T-helper 1 cell treated with Interleukin-12 subunit alpha and Interleukin-12 subunit beta and Interleukin-4 antibody, amounts not matched to agents 30 ng/mL and 1 ng/mL, for 36 hours (primary cell): Measurements from ENCODE around the gene PPM1J. TPM values are rescaled to one million over a fixed set of nuclear protein-coding genes. Genes with fewer than 3 reads are reported as not detected.

Experiments
- intact Hi-C: fragments of 100-400 bp; cut with micrococcal nuclease; formaldehyde crosslinking; loops from one replicate; pipeline ENCODE4 v1.15.1; 2024
- total RNA-seq: library from RNA; stranded (reverse); gene quantifications from 2 replicates; pipeline ENCODE4 v1.2.3, GENCODE V29; 2022

Gene PPM1J
- total RNA-seq, 1 donor from 2014 or later, result 0.10 TPM

DNA sequence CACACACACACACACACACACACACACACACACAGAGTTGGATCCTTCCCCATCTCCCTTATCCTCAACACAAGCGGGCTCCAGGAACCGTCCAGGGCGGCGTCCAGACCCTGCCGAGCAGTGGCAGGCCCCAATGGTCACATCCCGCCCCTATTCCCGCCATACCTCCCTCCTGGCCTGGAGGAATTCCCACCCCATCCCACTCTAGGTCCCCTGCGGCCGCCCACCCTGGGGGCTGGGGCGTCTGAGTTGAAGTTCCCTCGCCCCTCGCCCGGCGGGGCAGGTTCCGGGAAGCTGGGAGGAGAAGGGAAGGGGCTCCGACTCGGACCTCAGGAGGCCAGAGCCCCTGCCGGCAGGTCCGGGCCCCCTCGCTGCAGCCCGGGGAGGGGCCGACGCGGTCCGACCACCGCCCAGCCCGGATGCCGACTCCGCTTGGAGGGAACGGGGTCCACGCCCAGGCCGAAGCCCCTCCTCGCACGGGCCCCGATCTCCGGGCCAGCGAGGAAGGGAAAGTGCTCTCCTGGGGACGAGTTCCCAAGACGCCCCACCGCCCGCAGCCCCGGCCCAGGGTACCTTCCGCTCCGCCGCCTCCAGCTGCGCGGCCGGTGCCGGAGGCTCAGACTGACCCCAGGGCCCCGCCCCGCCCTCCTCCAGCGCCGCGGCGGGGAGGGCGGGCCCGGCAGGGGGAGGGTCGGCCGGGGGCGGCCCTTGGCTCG lies 8.5 kb downstream of the PPM1J start, which contains the start of gene RHOC:
TSS of gene RHOC (minus strand) at position 623 of the 716 bp plus-strand sequence. CDS start 3,328 bp downstream, outside the sequence.
- intact Hi-C loops, result loop anchor here (1.0 kb wide), 3 partner anchors 9 to 316 kb away; partner anchors contain the start of gene PPM1J

DNA sequence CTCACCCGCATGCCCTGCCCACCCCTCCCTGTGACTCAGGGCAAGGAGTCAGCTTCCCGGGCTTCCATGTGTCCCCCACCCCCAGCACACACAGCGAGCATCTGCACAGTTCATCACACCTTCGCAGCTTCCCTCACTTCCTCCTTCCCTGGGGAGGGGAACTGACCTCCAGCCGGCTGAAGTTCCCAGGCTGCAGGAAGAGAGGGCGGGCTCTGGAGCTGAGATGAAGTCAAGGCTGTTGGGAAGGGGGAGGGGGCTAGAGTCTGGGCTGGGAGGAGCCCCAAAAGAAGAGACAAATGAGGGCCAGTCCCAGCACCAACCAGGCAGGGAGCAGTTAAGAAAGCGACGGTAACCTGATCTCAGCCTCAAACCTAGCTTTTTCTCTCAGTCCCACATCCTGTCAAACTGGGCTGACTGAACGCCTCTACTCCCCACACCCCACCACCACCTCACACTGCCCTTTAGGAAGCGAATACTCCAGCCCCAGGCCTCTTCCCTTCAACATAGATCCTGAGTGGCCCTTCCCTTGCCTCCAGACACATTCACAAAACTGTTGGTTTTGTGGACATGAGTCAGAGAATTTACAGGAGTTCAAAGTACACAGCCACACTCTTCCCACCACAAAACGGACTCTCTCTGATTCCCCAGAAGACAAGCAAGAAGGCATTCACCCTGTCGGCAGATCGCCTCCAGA lies 10.1 kb downstream of the PPM1J start:
- intact Hi-C loops, result loop anchor here (1.0 kb wide), 3 partner anchors 31 to 198 kb away; partner anchors contain the start of genes CAPZA1, MOV10 and ST7L

DNA sequence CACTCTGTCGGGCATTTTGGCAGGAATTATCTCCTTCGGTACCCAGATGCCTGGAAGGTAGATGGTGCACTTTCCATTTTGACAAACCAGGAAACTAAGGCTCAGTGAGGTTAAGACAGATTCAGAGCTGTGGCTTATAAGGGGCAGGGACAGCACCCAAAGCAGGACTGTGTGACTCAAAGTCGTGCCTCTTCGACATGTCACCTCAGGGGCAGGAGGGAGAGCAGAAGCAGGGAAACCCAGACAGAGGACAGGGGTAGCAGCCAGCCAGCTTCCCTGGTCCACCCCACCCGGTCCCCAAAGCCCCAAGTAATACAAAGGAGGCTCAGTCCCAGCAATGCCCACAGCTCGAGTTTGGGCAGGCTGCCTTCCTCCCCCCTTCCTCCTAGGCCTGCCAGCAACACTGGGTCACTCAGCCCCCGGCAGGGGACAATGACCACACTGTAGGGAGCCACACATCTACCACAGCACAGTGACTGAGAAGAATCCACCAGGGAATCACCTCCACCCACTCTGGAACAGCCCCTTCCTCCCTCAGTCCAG lies 10.7 kb downstream of the PPM1J start:
- intact Hi-C loops, result loop anchor here (1.0 kb wide), 1 partner anchor 197 kb away; no protein-coding TSS in a partner anchor

DNA sequence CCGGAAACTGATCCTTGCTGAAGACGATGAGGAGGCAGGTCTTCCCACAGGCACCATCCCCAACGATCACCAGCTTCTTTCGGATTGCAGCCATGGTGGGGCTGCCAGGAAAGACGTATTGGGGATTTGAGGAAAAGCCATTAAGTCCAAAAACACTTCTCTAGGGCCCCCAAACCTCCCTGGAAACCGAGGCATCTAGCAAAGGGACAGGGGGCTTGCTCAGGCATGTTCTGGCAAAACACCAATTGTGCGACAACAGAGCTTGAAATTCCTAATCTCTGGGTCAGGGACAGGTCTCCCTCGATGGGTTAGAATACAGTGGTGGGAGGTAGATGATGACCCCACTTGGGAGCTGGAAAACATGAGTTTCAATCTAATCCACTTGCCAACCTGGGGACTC lies 11.4 kb downstream of the PPM1J start:
- intact Hi-C loops, result loop anchor here (1.0 kb wide), 1 partner anchor 196 kb away; no protein-coding TSS in a partner anchor

DNA sequence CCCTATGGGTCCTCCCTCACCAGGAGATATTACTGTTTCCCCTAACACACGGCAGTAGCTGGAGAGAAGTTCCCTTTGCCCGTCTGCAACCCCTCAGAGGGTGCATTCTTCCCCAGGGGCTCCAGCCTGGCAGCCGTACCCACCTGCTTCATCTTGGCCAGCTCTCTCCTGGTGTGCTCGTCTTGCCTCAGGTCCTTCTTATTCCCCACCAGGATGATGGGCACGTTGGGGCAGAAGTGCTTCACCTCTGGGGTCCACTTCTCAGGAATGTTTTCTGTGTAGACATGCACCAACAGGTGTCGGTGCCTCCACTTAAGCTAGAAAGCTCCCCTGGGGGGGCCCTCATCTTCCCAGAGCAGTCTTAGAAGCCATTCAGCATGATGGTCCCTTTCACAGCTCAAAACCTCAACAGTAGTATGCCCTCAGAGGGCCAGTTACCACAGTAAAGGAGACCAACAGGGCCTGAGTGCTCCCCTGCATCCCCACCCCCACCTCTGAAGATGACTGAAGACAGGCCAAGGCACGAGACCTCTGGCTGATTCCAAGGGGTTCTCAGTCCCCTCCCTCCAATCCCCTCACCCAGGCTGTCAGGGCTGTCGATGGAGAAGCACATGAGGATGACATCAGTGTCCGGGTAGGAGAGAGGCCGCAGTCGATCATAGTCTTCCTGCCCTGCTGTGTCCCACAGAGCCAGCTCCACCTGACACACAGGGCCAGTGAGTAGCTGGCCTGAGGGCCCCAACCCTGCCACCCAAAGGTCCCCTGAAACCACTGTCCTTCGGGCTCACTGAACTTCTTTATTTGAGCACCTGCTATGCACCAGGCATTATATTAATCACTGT lies 12.5 kb downstream of the PPM1J start:
- intact Hi-C loops, result no loop called here

DNA sequence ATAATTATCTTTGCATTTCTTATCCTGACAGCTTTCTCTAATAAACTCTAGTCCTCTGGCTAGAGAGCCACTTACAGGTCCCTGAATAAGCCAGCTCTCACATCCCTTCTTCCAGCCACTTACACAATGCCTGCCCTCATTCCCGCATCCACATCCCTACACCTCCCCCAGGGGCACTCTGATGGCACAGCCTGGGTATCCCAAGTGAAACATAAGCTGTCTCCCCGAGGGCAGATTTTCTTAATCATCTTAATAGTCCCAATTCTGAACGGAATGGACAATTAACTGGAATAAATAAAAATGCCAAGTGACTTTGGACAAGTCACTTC lies 13.1 kb downstream of the PPM1J start:
- intact Hi-C loops, result no loop called here

DNA sequence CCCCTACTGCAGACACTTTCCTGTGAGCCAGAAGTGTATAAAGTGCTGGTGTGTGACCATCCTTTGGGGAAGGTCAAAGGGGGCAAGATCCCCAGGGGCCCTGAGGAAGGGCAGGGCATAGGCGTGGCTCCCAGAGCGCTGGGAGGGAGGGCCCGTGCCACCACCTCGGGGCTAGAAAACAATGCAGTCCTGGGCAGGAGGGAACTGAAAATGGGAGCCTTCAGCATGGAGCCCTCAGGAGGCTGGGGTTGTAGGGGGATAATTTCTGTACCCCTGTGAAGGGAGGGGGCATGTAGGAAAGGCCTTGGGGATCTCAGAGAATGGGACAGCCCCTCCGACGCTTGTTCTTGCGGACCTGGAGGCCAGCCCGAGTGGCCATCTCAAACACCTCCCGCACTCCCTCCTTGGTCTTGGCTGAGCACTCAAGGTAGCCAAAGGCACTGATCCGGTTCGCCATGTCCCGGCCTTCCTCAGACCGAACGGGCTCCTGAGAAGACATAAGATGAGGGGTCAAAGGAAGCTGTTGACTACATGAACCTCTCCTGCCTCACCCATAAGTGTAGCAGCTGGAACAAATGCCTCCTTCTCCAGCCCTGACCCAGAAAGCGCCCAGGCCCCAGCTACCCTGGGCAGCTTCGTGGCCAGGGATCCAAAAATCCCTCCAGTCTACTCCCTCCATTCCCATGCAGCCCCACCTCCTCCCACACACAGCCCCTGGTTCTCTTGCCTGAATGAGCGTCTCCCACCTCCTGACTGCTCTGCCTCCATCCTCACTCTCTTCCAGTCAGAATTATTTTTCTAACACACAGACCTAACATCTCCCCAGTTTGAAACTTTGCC lies 13.7 kb downstream of the PPM1J start:
- intact Hi-C loops, result loop anchor here (2.0 kb wide), 1 partner anchor 13 kb away; the partner anchor contains the start of gene PPM1J

DNA sequence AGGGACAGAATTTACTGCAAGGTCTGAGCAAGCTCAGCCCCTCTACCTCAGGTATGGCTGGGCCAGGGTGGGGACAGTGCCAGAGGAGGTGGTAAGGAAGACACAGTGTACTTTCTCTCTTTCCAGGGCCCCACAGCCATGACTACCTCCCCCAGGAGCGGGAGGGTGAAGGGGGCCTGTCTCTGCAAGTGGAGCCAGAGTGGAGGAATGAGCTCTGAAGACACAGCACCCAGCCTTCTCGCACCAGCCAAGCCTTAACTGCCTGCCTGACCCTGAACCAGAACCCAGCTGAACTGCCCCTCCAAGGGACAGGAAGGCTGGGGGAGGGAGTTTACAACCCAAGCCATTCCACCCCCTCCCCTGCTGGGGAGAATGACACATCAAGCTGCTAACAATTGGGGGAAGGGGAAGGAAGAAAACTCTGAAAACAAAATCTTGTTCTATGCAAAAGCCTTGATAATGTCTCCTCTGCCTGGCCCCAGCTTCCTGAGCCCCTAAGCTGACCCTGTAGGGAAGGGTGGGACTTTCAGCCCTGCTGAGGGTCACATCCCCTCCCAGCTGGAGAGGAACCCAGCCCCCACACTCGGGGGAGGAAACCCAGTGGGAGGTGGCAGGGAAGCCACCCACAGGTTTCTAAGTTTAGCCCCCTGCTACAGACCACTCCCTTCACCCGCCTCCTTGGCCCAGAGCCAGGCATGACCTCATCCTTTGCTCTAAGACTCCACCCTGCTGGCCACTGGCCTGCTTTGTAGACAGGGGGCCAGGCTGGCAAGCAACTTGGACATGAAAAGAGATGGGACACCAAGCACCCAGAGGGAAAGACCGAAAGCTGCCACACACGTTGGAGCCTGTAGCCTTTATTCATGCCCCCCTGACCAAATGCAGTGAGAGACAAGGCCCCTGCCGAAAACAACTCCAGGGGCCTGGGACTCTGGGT lies 14.6 kb downstream of the PPM1J start:
- intact Hi-C loops, result loop anchor here (2.0 kb wide), 1 partner anchor 14 kb away; the partner anchor contains the start of gene PPM1J

DNA sequence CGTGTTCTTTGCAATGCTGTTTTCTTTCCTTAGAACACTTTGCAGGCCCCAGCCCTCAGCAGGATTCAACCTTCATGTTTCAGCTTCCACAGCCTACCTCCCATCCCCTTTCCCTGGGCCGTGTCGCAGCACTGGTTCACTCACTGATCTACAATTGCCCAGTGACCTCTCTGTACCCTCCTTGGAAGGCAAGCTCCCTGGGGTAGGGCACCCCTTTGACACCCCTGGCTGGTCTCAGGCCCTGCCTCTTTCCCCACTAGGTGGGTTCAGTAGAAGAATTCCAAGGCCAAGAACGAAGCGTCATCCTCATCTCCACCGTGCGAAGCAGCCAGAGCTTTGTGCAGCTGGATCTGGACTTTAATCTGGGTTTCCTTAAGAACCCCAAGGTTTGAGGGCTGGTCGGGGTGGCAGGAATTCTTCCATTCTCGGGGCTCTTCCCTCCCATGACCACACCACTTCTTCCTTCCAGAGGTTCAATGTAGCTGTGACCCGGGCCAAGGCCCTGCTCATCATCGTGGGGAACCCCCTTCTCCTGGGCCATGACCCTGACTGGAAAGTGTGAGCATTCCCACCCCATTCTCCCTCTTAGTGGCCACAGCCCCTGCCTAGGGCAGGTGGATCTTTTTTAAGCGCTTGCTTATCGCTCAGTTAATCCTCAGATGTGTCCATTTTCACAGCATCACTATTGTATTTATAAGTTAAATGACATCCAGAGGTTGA lies 15.5 kb downstream of the PPM1J start:
- intact Hi-C loops, result loop anchor here (2.0 kb wide), 1 partner anchor 15 kb away; the partner anchor contains the start of gene PPM1J

DNA sequence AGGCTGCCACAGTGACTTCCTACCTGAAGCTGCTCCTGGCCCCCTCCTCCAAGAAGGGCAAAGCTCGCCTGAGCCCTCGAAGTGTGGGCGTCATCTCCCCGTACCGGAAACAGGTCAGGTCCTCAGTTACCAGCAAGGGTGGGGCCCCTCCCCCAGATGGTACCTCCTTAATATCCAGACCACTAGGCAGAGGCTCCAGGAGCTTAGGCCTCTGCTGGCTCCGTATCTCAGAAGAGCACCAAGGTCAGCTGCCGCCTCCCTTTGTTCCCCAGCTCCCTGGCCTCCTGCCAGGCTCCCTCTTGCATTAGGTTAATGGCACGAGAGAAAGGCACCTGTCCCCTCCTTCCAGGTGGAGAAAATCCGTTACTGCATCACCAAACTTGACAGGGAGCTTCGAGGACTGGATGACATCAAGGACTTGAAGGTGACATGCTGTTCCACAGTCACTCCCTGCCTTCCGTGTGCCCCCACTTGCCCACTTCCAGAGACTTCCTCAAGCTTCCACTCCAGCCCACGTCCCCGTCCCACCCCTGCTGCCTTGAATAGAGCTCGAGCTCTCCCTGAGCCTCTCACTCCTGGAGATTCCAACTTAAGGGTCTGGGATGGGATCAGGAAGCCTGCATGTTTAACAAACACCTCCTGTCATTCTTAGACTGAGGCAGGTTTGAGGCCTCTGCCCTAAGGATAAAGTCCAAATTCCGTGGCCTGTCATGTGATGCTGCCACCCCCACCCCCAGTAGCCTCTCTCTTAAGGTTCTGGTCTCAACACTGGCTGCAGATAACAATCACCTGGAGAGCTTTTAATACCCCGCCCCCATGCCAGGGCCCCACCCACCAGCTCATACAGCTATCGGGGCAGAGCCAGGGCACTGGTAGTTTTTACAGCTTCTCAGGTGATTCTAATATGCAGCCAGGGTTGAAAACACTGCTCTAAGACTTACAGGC lies 16.5 kb downstream of the PPM1J start:
- intact Hi-C loops, result no loop called here

DNA sequence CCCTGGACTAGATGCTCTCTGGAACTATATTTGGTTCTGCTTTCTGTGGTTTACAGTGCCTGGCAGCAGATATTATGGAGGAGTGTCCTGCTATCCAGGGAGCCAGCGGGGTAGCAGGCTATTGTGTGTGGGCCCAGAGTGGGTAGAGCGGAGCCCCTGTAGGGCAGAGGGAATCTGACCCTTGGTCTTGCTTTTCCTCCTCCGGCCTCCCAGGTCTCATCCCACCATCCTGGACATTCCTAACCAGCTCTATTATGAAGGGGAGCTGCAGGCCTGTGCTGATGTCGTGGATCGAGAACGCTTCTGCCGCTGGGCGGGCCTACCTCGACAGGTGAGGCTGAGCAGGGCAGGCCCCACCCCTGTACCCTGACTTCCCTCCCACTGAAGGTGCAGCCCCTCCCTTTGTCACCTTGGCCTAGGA lies 17.3 kb downstream of the PPM1J start:
- intact Hi-C loops, result no loop called here

DNA sequence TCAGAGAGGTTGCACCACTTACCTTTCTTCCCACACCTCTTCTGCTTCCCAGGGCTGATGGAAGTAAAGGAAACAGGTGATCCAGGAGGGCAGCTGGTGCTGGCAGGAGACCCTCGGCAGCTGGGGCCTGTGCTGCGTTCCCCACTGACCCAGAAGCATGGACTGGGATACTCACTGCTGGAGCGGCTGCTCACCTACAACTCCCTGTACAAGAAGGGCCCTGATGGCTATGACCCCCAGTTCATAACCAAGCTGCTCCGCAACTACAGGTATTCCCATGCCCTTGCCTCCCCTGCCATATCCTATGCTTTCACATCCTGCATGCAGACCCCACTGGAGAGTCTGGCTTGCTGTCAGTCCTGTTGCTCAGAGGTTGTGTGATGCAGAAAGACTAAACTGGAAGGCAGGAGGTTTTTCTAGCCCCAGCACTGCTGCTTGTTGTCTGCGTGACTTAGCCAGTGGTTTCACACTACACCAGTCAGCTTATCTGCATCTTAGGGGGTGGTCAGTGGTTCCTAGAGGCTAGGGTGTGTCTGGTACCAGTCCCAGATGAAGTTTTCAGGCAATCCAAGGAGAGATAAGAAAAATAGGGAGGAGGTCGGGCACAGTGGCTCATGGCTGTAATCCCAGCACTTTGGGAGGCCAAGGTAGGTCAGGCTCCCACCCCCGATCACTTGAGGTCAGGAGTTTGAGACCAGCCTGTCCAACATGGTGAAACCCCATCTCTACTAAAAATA lies 18.4 kb downstream of the PPM1J start:
- intact Hi-C loops, result no loop called here

DNA sequence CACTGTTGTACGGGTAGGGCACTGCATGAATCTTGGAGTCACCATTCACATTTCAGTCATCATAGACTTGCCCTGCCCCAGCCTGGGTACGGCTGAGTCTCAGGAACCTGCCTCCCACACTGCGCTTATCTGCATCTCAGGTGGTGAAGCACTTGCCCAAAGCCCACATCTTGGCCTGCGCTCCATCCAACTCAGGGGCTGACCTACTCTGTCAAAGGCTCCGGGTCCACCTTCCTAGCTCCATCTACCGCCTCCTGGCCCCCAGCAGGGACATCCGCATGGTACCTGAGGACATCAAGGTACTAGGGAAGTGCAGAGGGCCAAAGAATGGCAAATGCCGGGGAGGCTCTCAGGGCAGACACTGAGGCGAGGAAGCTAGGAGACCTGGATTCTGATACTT lies 19.9 kb downstream of the PPM1J start:
- intact Hi-C loops, result no loop called here

DNA sequence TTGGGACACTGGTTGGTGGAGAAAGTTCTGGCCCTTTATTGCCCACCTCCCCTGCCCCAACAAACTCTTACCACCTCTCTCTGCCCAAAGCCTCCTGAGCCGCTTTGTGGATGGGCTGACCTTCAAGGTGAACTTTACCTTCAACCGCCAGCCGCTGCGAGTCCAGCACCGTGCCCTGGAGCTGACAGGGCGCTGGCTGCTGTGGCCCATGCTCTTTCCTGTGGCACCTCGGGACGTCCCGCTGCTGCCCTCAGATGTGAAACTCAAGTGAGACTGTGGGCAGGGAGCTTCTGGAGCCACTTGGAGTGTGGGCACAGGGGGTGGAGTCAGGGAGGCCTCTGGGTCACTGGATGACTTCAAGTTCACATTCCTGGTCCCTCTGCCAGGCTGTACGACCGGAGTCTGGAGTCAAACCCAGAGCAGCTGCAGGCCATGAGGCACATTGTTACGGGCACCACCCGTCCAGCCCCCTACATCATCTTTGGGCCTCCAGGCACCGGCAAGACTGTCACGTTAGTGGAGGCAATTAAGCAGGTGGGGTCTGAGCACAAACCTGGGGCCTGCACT lies 20.7 kb downstream of the PPM1J start:
- intact Hi-C loops, result no loop called here

DNA sequence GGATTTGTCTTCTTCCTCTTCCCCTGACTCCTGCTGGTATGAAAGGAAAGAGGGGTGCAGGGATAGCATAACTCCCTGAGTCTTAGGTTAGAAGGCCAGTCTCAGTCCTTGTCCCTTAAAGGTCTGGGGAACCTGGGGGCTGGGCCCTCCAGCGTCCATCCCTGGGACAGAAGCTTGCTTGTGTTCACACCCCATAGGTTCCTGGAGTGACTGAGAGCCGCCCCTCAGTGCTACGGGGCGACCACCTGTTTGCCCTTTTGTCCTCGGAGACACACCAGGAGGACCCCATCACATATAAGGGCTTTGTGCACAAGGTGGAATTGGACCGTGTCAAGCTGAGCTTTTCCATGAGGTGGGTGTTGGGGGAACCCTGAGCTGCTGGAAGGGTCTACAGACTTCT lies 21.3 kb downstream of the PPM1J start:
- intact Hi-C loops, result no loop called here

DNA sequence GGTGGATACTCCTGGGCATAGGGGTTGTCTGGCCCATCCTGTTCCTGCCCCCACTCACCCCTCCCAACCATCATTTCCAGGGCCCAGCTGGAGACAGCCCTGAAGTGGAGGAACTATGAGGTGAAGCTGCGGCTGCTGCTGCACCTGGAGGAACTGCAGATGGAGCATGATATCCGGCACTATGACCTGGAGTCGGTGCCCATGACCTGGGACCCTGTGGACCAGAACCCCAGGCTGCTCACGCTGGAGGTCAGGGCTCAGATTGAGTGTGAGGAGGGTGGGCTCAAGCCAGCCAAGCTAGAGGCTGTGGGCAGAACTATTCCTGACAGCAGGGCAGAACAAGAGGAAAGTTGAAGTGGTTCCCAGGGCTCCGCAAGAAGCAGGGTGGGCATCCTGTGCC lies 22.5 kb downstream of the PPM1J start:
- intact Hi-C loops, result no loop called here
